Loucy (cell line): ENCODE measurements around the gene CACNG6.
A peak's percentile ranks its signal among the peaks of the same experiment; 100 is the strongest.

Source experiments
- H2AFZ ChIP-seq: fragments of 200-600 bp; sonication (generic); 2 replicates; pipeline ENCODE4 v1.6.0; 2016; ENCODE audit warnings: antibody characterized with exemption, mild to moderate bottlenecking, low read length, moderate library complexity
- H3F3A ChIP-seq: fragments of 200-600 bp; 2 replicates; pipeline ENCODE4 v1.6.0; 2016; ENCODE audit warnings: antibody characterized with exemption, low read depth, mild to moderate bottlenecking
- H3K27me3 ChIP-seq: fragments of 200-600 bp; sonication (generic); 2 replicates; pipeline ENCODE4 v1.6.1; 2014; ENCODE audit warnings: low read length, mild to moderate bottlenecking; ENCODE audit not compliant: insufficient read depth, poor library complexity, severe bottlenecking
- H3K36me3 ChIP-seq: fragments of 200-600 bp; sonication (generic); 2 replicates; pipeline ENCODE4 v1.6.1; 2016; ENCODE audit warnings: low read length; ENCODE audit not compliant: insufficient read depth
- H3K4me1 ChIP-seq: fragments of 200-600 bp; sonication (generic); 2 replicates; pipeline ENCODE4 v1.5.1; 2014; ENCODE audit warnings: low read length, mild to moderate bottlenecking; ENCODE audit not compliant: insufficient read depth, poor library complexity, severe bottlenecking
- H3K4me2 ChIP-seq: fragments of 200-600 bp; sonication (generic); 2 replicates; pipeline ENCODE4 v1.6.0; 2014; ENCODE audit warnings: antibody characterized with exemption, low read length, low read depth, mild to moderate bottlenecking; ENCODE audit not compliant: poor library complexity, severe bottlenecking
- H3K4me3 ChIP-seq: fragments of 200-600 bp; sonication (generic); 2 replicates; pipeline ENCODE4 v1.5.1; 2014; ENCODE audit warnings: low read length, mild to moderate bottlenecking, mixed read lengths; ENCODE audit not compliant: poor library complexity, severe bottlenecking
- H3K79me2 ChIP-seq: fragments of 200-600 bp; sonication (generic); 2 replicates; pipeline ENCODE4 v1.6.1; 2014; ENCODE audit warnings: low read length; ENCODE audit not compliant: insufficient read depth
- H3K9ac ChIP-seq: fragments of 200-600 bp; sonication (generic); 2 replicates; pipeline ENCODE4 v1.6.0; 2014; ENCODE audit warnings: mild to moderate bottlenecking, low read depth, low read length, moderate library complexity; ENCODE audit not compliant: poor library complexity, severe bottlenecking
- H3K9me2 ChIP-seq: fragments of 200-600 bp; sonication (generic); replicated peaks from 2 replicates; pipeline ENCODE4 v1.6.1; 2016; ENCODE audit warnings: low read depth, low read length, mixed read lengths
- H3K9me3 ChIP-seq: fragments of 200-600 bp; sonication (generic); 2 replicates; pipeline ENCODE4 v1.6.1; 2014; ENCODE audit warnings: mild to moderate bottlenecking, antibody characterized with exemption, low read length, low read depth; ENCODE audit not compliant: insufficient read depth
- H4K20me1 ChIP-seq: fragments of 200-600 bp; sonication (generic); 2 replicates; pipeline ENCODE4 v1.6.0; 2014; ENCODE audit warnings: antibody characterized with exemption, low read length, mild to moderate bottlenecking; ENCODE audit not compliant: insufficient read depth, poor library complexity, severe bottlenecking
- EZH2phosphoT487 ChIP-seq: fragments of 200-600 bp; IDR thresholded peaks from 2 replicates; pipeline ENCODE4 v1.6.1; 2018; ENCODE audit warnings: antibody characterized with exemption, mild to moderate bottlenecking, moderate library complexity, borderline replicate concordance
- TF ChIP-seq, protein P1 (sequence below): fragments of 200-600 bp; sonication (generic); conservative IDR thresholded peaks from 2 replicates; pipeline ENCODE4 v1.5.1; 2014; ENCODE audit warnings: mild to moderate bottlenecking, antibody characterized with exemption, low read length

Gene CACNG6

DNA sequence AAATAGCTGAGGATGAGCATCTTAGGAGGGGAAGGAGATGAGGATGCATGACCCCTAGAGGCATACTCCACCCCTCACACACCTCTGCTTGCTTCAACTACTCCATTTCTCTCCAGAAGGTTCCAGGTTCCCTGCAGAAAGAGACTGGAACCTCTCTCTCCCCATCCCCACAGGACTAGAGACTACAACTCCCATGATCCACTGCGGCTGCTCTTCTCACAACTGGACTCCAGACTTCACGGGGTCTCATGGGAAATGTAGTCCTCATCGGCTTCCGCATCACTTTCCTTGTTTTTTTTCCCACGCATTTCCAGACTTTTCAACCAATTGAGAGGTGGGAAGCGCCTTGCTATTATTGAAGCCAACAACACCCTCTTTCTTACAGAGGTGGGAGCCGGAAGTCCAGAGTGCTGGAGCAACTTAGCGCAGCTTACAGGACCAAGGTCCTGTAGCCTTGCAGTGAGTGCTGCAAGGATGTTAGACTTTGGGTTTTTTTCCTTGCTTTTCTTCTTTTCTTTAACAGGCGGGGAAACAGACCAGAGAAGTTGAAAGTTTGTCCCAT is 13.9 kb upstream of the CACNG6 start:
- Histone ChIP-seq H3K4me2 (peak overlapping the region; percentile 43), H3K79me2 (no peaks in the 10 kb centered on the region), H3K9me2 (no peaks in the 10 kb centered on the region), H4K20me1 (no peaks in the 10 kb centered on the region), H3K9me3 (no peaks in the 10 kb centered on the region), H2AFZ (peak overlapping the region; percentile 77), H3K9ac (no peak overlapping the region), H3F3A (no peaks in the 10 kb centered on the region), H3K27me3 (no peaks in the 10 kb centered on the region), H3K4me3 (peak overlapping the region; percentile 38), H3K36me3 (no peaks in the 10 kb centered on the region), H3K4me1 (no peaks in the 10 kb centered on the region)
- TF ChIP-seq EZH2phosphoT487: no peak
- TF ChIP-seq, protein P1, sequence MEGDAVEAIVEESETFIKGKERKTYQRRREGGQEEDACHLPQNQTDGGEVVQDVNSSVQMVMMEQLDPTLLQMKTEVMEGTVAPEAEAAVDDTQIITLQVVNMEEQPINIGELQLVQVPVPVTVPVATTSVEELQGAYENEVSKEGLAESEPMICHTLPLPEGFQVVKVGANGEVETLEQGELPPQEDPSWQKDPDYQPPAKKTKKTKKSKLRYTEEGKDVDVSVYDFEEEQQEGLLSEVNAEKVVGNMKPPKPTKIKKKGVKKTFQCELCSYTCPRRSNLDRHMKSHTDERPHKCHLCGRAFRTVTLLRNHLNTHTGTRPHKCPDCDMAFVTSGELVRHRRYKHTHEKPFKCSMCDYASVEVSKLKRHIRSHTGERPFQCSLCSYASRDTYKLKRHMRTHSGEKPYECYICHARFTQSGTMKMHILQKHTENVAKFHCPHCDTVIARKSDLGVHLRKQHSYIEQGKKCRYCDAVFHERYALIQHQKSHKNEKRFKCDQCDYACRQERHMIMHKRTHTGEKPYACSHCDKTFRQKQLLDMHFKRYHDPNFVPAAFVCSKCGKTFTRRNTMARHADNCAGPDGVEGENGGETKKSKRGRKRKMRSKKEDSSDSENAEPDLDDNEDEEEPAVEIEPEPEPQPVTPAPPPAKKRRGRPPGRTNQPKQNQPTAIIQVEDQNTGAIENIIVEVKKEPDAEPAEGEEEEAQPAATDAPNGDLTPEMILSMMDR: no peak

GRCh38 chr19:53977991-53978731 is 13.3 kb upstream of the CACNG6 start:
- H3F3A ChIP-seq: no peaks in the 10 kb centered on the region
- H3K4me2 ChIP-seq: peak overlapping the region; percentile 43
- no peaks in the 10 kb centered on the region for H3K36me3 ChIP-seq
- H3K4me1 ChIP-seq: no peaks in the 10 kb centered on the region
- H3K9ac ChIP-seq: no peak overlapping the region
- no peaks in the 10 kb centered on the region for H4K20me1 ChIP-seq
- H3K4me3 ChIP-seq: no peak overlapping the region
- H3K79me2 ChIP-seq: no peaks in the 10 kb centered on the region
- H3K9me2 ChIP-seq: no peaks in the 10 kb centered on the region
- peak overlapping the region; percentile 77 for H2AFZ ChIP-seq
- no peaks in the 10 kb centered on the region for H3K9me3 ChIP-seq
- TF ChIP-seq, protein P1: no peak
- TF ChIP-seq EZH2phosphoT487: no peak
- H3K27me3 ChIP-seq: no peaks in the 10 kb centered on the region

DNA sequence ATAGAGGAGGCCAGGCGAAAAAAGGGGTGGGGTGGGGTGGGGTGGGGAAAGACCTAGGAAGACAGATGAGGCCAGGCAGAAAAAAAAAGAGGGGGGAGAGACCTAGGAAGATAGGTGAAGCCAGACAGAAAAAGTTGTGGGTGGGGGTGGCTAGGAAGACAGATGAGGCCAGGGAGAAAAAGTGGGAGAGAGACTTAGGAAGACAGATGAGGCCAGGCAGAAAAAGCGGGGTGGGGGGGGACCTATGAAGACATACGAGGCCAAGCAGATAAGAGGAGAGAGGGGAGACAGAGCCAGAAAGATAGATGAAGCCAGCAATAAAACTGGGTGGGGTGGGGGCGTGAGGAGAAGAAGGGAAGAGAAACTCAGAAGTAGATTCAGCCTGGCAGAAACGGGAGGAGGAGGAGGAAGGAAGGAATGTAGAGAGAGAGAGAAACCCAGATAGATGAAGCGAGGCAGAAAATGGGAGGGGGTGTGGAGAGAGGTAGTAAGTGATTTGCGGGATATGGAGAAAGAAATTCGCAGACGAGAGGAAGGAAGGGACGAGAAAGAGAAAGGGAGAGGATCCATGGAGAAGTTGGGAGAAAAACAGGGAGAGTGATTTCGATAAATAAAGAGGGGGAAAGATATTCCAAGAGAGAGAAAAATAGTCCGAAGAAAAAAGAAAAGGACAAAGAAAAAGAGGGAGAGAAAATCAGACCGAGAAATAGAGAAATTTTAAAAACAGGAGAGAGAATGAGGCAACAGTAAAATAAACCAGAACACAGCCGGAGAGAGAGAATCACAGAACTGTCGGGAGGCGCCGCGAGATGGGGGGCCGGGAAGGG is 12.2 kb upstream of the CACNG6 start:
- Histone ChIP-seq H3K4me2 (no peak overlapping the region), H3K4me1 (no peaks in the 10 kb centered on the region), H3K36me3 (no peaks in the 10 kb centered on the region), H4K20me1 (no peaks in the 10 kb centered on the region), H3K27me3 (no peaks in the 10 kb centered on the region), H3K9me2 (no peaks in the 10 kb centered on the region), H3F3A (no peaks in the 10 kb centered on the region), H3K4me3 (no peak overlapping the region), H2AFZ (no peak overlapping the region), H3K9me3 (no peaks in the 10 kb centered on the region), H3K79me2 (no peaks in the 10 kb centered on the region), H3K9ac (no peak overlapping the region)
- no peak for TF ChIP-seq EZH2phosphoT487
- TF ChIP-seq, protein P1: no peak
